ENCODE results near the gene OSTC. TPM values are rescaled to one million over a fixed set of nuclear protein-coding genes. Genes with fewer than 3 reads are reported as not detected.

OSTC gene
- polyA plus RNA-seq, 1 donor (not counting 4 experiments of a cell fraction or from before 2014, with no cell fraction given): 147 TPM

- no peaks in the 10 kb centered on the region for H3K27me3 ChIP-seq (ENCODE audit: control insufficient read depth, extremely low read depth, insufficient read depth, low read length)
- no peak for FAIRE-seq
- H3K9me3 ChIP-seq (ENCODE audit: control insufficient read depth, low read depth, low read length): no peaks in the 10 kb centered on the region
- H3K4me3 ChIP-seq (ENCODE audit: control insufficient read depth in 2 of 3, extremely low read depth in 1 of 3, insufficient read depth in 2 of 3, low read depth in 1 of 3, low read length in 3 of 3): no peak overlapping the region
- H3K79me2 ChIP-seq (ENCODE audit: control insufficient read depth, insufficient read depth, low read length): peaks cover 22% of the 10 kb centered on the region
- H2AFZ ChIP-seq (ENCODE audit: control insufficient read depth, low read length): no peak overlapping the region
- dilution Hi-C loops (cut with MboI; ENCODE audit: extremely low pct_ligation_motif_present, low sequenced_read_pairs): no loop called here
- no peak overlapping the region for H3K9ac ChIP-seq (ENCODE audit: control insufficient read depth, extremely low read depth, insufficient read depth, low read length)
- H3K27ac ChIP-seq (ENCODE audit: control insufficient read depth, insufficient read depth, low read length): no peak overlapping the region
- TF ChIP-seq CTCF (optimal IDR thresholded peaks at IDR 0.05 in 1 of 3, IDR thresholded peaks at IDR 0.05 in 1 of 3, conservative IDR thresholded peaks at IDR 0.05 in 1 of 3; ENCODE audit: extremely low read depth in 1 of 3, insufficient read depth in 2 of 3, low read length in 3 of 3) (no peak), EZH2 (IDR thresholded peaks at IDR 0.05; ENCODE audit: low read length) (no peak)
- no peaks in the 10 kb centered on the region for H3K9me1 ChIP-seq (ENCODE audit: control insufficient read depth, extremely low read depth, insufficient read depth, low read length)
- no peaks in the 10 kb centered on the region for H3K4me1 ChIP-seq (ENCODE audit: control insufficient read depth, extremely low read depth, insufficient read depth, low read length)
- no peak for DNase-seq (ENCODE audit: low read depth, low spot score)
- H4K20me1 ChIP-seq (ENCODE audit: control insufficient read depth, extremely low read depth, insufficient read depth, low read length): peaks cover 21% of the 10 kb centered on the region
- H3K36me3 ChIP-seq (ENCODE audit: control insufficient read depth in 2 of 2, extremely low read depth in 1 of 2, insufficient read depth in 2 of 2, low read length in 2 of 2): peaks cover 41 to 44% of the 10 kb centered on the region in 2 experiments
- H3K4me2 ChIP-seq (ENCODE audit: control insufficient read depth, extremely low read depth, insufficient read depth, low read depth, low read length): no peak overlapping the region
These were observed 22.0 kb upstream of the OSTC start for GRCh38 chr4:108628411-108628810.

- Histone ChIP-seq H3K79me2 (ENCODE audit: control insufficient read depth, insufficient read depth, low read length) (no peaks in the 10 kb centered on the region), H3K4me3 (ENCODE audit: control insufficient read depth in 2 of 3, extremely low read depth in 1 of 3, insufficient read depth in 2 of 3, low read depth in 1 of 3, low read length in 3 of 3) (no peak overlapping the region), H3K9me3 (ENCODE audit: control insufficient read depth, low read depth, low read length) (no peaks in the 10 kb centered on the region), H4K20me1 (ENCODE audit: control insufficient read depth, extremely low read depth, insufficient read depth, low read length) (no peaks in the 10 kb centered on the region), H3K9ac (ENCODE audit: control insufficient read depth, extremely low read depth, insufficient read depth, low read length) (no peak overlapping the region), H3K4me1 (ENCODE audit: control insufficient read depth, extremely low read depth, insufficient read depth, low read length) (no peaks in the 10 kb centered on the region), H3K9me1 (ENCODE audit: control insufficient read depth, extremely low read depth, insufficient read depth, low read length) (no peaks in the 10 kb centered on the region), H3K27me3 (ENCODE audit: control insufficient read depth, extremely low read depth, insufficient read depth, low read length) (no peaks in the 10 kb centered on the region), H3K27ac (ENCODE audit: control insufficient read depth, insufficient read depth, low read length) (no peak overlapping the region), H3K4me2 (ENCODE audit: control insufficient read depth, extremely low read depth, insufficient read depth, low read depth, low read length) (no peak overlapping the region), H2AFZ (ENCODE audit: control insufficient read depth, low read length) (no peak overlapping the region), H3K36me3 (ENCODE audit: control insufficient read depth in 2 of 2, extremely low read depth in 1 of 2, insufficient read depth in 2 of 2, low read length in 2 of 2) (peaks cover 14 to 21% of the 10 kb centered on the region in 2 experiments)
- TF ChIP-seq EZH2 (IDR thresholded peaks at IDR 0.05; ENCODE audit: low read length) (no peak), CTCF (optimal IDR thresholded peaks at IDR 0.05 in 1 of 3, IDR thresholded peaks at IDR 0.05 in 1 of 3, conservative IDR thresholded peaks at IDR 0.05 in 1 of 3; ENCODE audit: extremely low read depth in 1 of 3, insufficient read depth in 2 of 3, low read length in 3 of 3) (no peak)
- no peak for DNase-seq (ENCODE audit: low read depth, low spot score)
- dilution Hi-C loops (cut with MboI; ENCODE audit: extremely low pct_ligation_motif_present, low sequenced_read_pairs): no loop called here
- no peak for FAIRE-seq
These were observed 15.2 kb upstream of the OSTC start for GRCh38 chr4:108635070-108635655.
